Endodermal cell (in vitro differentiated cells): ENCODE data around the gene KLHL35. TPM values are rescaled to one million over a fixed set of nuclear protein-coding genes. Genes with fewer than 3 reads are reported as not detected.
A peak's percentile ranks its signal among the peaks of the same experiment; 100 is the strongest.

ENCODE experiments used
- DNase-seq: peaks from one replicate; pipeline ENCODE4 v3.0.0-alpha.2; 2017
- H3K27ac ChIP-seq: 2 replicates; pipeline ENCODE4 v1.5.1; 2013; ENCODE audit warnings: mild to moderate bottlenecking, low read depth, low read length, moderate library complexity
- H3K27me3 ChIP-seq: 2 replicates; pipeline ENCODE4 v1.6.1; 2013; ENCODE audit warnings: mild to moderate bottlenecking, low read length, moderate library complexity; ENCODE audit not compliant: insufficient read depth, control insufficient read depth, poor library complexity, severe bottlenecking
- H3K36me3 ChIP-seq: 2 replicates; pipeline ENCODE4 v1.7.0; 2013; ENCODE audit warnings: mild to moderate bottlenecking, low read length, moderate library complexity; ENCODE audit not compliant: control insufficient read depth, insufficient read depth
- H3K4me1 ChIP-seq: one replicate; pipeline ENCODE4 v1.7.0; 2013; ENCODE audit warnings: low read length; ENCODE audit not compliant: control insufficient read depth, insufficient read depth
- H3K4me3 ChIP-seq: 2 replicates; pipeline ENCODE4 v1.5.1; 2013; ENCODE audit warnings: mild to moderate bottlenecking, low read length, moderate library complexity
- H3K9ac ChIP-seq: 2 replicates; pipeline ENCODE4 v1.6.1; 2013; ENCODE audit warnings: mild to moderate bottlenecking, low read length, moderate library complexity; ENCODE audit not compliant: poor library complexity, severe bottlenecking; ENCODE audit errors: extremely low read depth
- H3K9me3 ChIP-seq: 2 replicates; pipeline ENCODE4 v1.6.1; 2013; ENCODE audit warnings: mild to moderate bottlenecking, low read length, moderate library complexity; ENCODE audit not compliant: control insufficient read depth
- H3K27ac Mint-ChIP-seq: 2 replicates; pipeline ENCODE4 v1.8.0; 2020; ENCODE audit warnings: mixed read lengths
- H3K27me3 Mint-ChIP-seq: 2 replicates; pipeline ENCODE4 v1.8.0; 2021; ENCODE audit warnings: mild to moderate bottlenecking, mixed read lengths; ENCODE audit not compliant: insufficient read depth
- H3K36me3 Mint-ChIP-seq: 2 replicates; pipeline ENCODE4 v1.8.0; 2020; ENCODE audit warnings: low read depth, mixed read lengths
- H3K4me1 Mint-ChIP-seq: 2 replicates; pipeline ENCODE4 v1.8.0; 2020; ENCODE audit warnings: mixed read lengths
- H3K4me3 Mint-ChIP-seq: 2 replicates; pipeline ENCODE4 v1.8.0; 2020; ENCODE audit warnings: mild to moderate bottlenecking, moderate library complexity, mixed read lengths
- H3K9me3 Mint-ChIP-seq: 2 replicates; pipeline ENCODE4 v1.8.0; 2020; ENCODE audit warnings: mild to moderate bottlenecking, mixed read lengths
- CTCF ChIP-seq: fragments of 200-600 bp; sonication (generic); conservative IDR thresholded peaks from 2 replicates; pipeline ENCODE4 v1.5.0; 2021; ENCODE audit warnings: antibody characterized with exemption, mild to moderate bottlenecking
- WGBS, 2 experiments: methylation state at CpG; one replicate each; pipeline versions ENCODE4 v1.1.5 to v1.1.7; 2013; ENCODE audit warnings: missing lambda C conversion rate in 2 of 2, mixed read lengths in 1 of 2; ENCODE audit not compliant: insufficient coverage in 1 of 2, insufficient read length in 1 of 2; 5-methylcytosine and 5-hydroxymethylcytosine counted together
- total RNA-seq, 2 donors: library from RNA; stranded (reverse); fragmentation: NEBNext Ultra II Directional in 1 of 2; extraction: Animal tissue kit (Norgen Biotek cat#: 25700) in 1 of 2; gene quantifications; 2 replicates in 1 of 2; 3 replicates in 1 of 2; pipeline ENCODE4 v1.2.1, GENCODE V29; 2021

KLHL35 gene
- total RNA-seq, 2 donors from 2014 or later = 0.48 TPM; not detected in 1

GRCh38 chr11:75423721-75424120 is 9.3 kb downstream of the KLHL35 start:
- H3K4me1 Mint-ChIP-seq = peaks cover 18% of the 10 kb centered on the region
- peaks cover 6% of the 10 kb centered on the region for H3K9me3 Mint-ChIP-seq
- Histone ChIP-seq H3K27me3 (peaks cover 6% of the 10 kb centered on the region), H3K4me3 (no peak overlapping the region), H3K36me3 (peaks cover 9% of the 10 kb centered on the region), H3K27ac (peak overlapping the region; percentile 7), H3K9me3 (peaks cover 2% of the 10 kb centered on the region), H3K9ac (no peak overlapping the region), H3K4me1 (peaks cover 13% of the 10 kb centered on the region)
- peaks cover 15% of the 10 kb centered on the region for H3K36me3 Mint-ChIP-seq
- peaks cover 16% of the 10 kb centered on the region for H3K27me3 Mint-ChIP-seq
- H3K27ac Mint-ChIP-seq = no peak overlapping the region
- no peak for DNase-seq
- H3K4me3 Mint-ChIP-seq = no peak overlapping the region
- 94 to 100% methylated on average over 4 to 9 of the region's 9 CpGs for WGBS, 2 experiments
- TF ChIP-seq CTCF = no peak

- Mint-ChIP-seq H3K4me3 (no peak overlapping the region), H3K36me3 (peaks cover 15% of the 10 kb centered on the region), H3K27me3 (peaks cover 4% of the 10 kb centered on the region), H3K27ac (no peak overlapping the region), H3K4me1 (peaks cover 14% of the 10 kb centered on the region), H3K9me3 (no peaks in the 10 kb centered on the region)
- Histone ChIP-seq H3K27ac (no peak overlapping the region), H3K9ac (no peak overlapping the region), H3K36me3 (peaks cover 9% of the 10 kb centered on the region), H3K9me3 (no peaks in the 10 kb centered on the region), H3K4me3 (no peak overlapping the region), H3K27me3 (no peaks in the 10 kb centered on the region), H3K4me1 (peaks cover 10% of the 10 kb centered on the region)
- DNase-seq = no peak
- WGBS, 2 experiments = 96% methylated on average over 13 to 15 of the region's 15 CpGs
- no peak for TF ChIP-seq CTCF
Measured at GRCh38 chr11:75422248-75423231, 10.5 kb downstream of the KLHL35 start.

- no peak for TF ChIP-seq CTCF
- Mint-ChIP-seq H3K27ac (no peak overlapping the region), H3K9me3 (no peaks in the 10 kb centered on the region), H3K36me3 (peaks cover 18% of the 10 kb centered on the region), H3K27me3 (peaks cover 3% of the 10 kb centered on the region), H3K4me1 (peaks cover 11% of the 10 kb centered on the region), H3K4me3 (no peak overlapping the region)
- Histone ChIP-seq H3K27ac (no peak overlapping the region), H3K9me3 (no peaks in the 10 kb centered on the region), H3K27me3 (no peaks in the 10 kb centered on the region), H3K9ac (no peak overlapping the region), H3K4me1 (peaks cover 4% of the 10 kb centered on the region), H3K36me3 (peaks cover 12% of the 10 kb centered on the region), H3K4me3 (no peak overlapping the region)
- no peak for DNase-seq
- 92 to 100% methylated on average over 2 of the region's 2 CpGs for WGBS, 2 experiments
Measured at GRCh38 chr11:75421902-75422247, 11.1 kb downstream of the KLHL35 start.
